HEK293T (cell line): ENCODE measurements around the gene SUGCT.

ENCODE experiments used
- CTCF ChIA-PET: fragments of 350-600 bp; formaldehyde crosslinking; extraction: SDS; loops from one replicate; lab custom pipeline; 2021; ENCODE audit warnings: antibody characterized with exemption, inconsistent platforms; lab: Yijun Ruan, JAX
- POLR2A ChIA-PET: fragments of 350-600 bp; formaldehyde crosslinking; extraction: SDS; loops from one replicate; lab custom pipeline; 2020; ENCODE audit warnings: antibody characterized with exemption, inconsistent platforms; lab: Yijun Ruan, JAX
- DNase-seq: peaks from one replicate; pipeline ENCODE4 v3.0.0; 2012; ENCODE audit warnings: mixed read lengths; ENCODE audit errors: extremely low spot score
- ARNT ChIP-seq: fragments of 450-650 bp; IDR thresholded peaks from 2 replicates; pipeline ENCODE4 v1.6.1; 2017; ENCODE audit warnings: mild to moderate bottlenecking
- BHLHE40 ChIP-seq: fragments of 450-650 bp; IDR thresholded peaks from 2 replicates; pipeline ENCODE4 v1.6.1; 2016; ENCODE audit warnings: mild to moderate bottlenecking, moderate library complexity, borderline replicate concordance
- CTBP1 ChIP-seq: fragments of 450-650 bp; IDR thresholded peaks from 2 replicates; pipeline ENCODE4 v1.6.1; 2016; ENCODE audit warnings: borderline replicate concordance
- ELF4 ChIP-seq: fragments of 450-650 bp; IDR thresholded peaks from 2 replicates; pipeline ENCODE4 v1.6.1; 2017; ENCODE audit warnings: antibody characterized with exemption
- FOXA1 ChIP-seq: fragments of 450-650 bp; IDR thresholded peaks from 2 replicates; pipeline ENCODE4 v1.6.1; 2016; ENCODE audit warnings: mild to moderate bottlenecking
- FOXK2 ChIP-seq: fragments of 450-650 bp; IDR thresholded peaks from 2 replicates; pipeline ENCODE4 v1.6.1; 2016; ENCODE audit warnings: mild to moderate bottlenecking
- FOXM1 ChIP-seq: fragments of 450-650 bp; IDR thresholded peaks from 2 replicates; pipeline ENCODE4 v1.6.1; 2017; ENCODE audit warnings: mild to moderate bottlenecking, borderline replicate concordance
- HDGF ChIP-seq: fragments of 450-650 bp; IDR thresholded peaks from 2 replicates; pipeline ENCODE4 v1.6.1; 2017; ENCODE audit warnings: antibody characterized with exemption, borderline replicate concordance
- L3MBTL2 ChIP-seq: fragments of 450-650 bp; conservative IDR thresholded peaks from 2 replicates; pipeline ENCODE4 v1.6.1; 2016; ENCODE audit warnings: mild to moderate bottlenecking
- LEF1 ChIP-seq: fragments of 450-650 bp; IDR thresholded peaks from 2 replicates; pipeline ENCODE4 v1.6.1; 2017; ENCODE audit warnings: mild to moderate bottlenecking, borderline replicate concordance
- NFRKB ChIP-seq: fragments of 450-650 bp; IDR thresholded peaks from 2 replicates; pipeline ENCODE4 v1.6.1; 2016; ENCODE audit warnings: mild to moderate bottlenecking, moderate library complexity
- SP1 ChIP-seq: fragments of 450-650 bp; IDR thresholded peaks from 2 replicates; pipeline ENCODE4 v1.6.1; 2017
- SUZ12 ChIP-seq: fragments of 450-650 bp; IDR thresholded peaks from 2 replicates; pipeline ENCODE4 v1.6.1; 2016; ENCODE audit warnings: mild to moderate bottlenecking
- TARDBP ChIP-seq: fragments of 450-650 bp; IDR thresholded peaks from 2 replicates; pipeline ENCODE4 v1.6.1; 2016
- ZNF384 ChIP-seq: fragments of 450-650 bp; IDR thresholded peaks from 2 replicates; pipeline ENCODE4 v1.6.1; 2016
- TF ChIP-seq, protein P1 (sequence below): fragments of 450-650 bp; IDR thresholded peaks from 2 replicates; pipeline ENCODE4 v1.6.1; 2016

SUGCT gene

GRCh38 chr7:40571796-40572195 is 437.0 kb downstream of the SUGCT start:
- ChIA-PET POLR2A (no interaction called here), CTCF (no interaction called here)
- no peak for DNase-seq
- TF ChIP-seq ELF4 (no peak), SP1 (no peak), ZNF384 (no peak), FOXM1 (no peak), FOXK2 (no peak), LEF1 (no peak), BHLHE40 (no peak), CTBP1 (no peak), ARNT (no peak), L3MBTL2 (no peak), SUZ12 (no peak), HDGF (no peak), NFRKB (no peak), TARDBP (no peak), FOXA1 (no peak)
- TF ChIP-seq, protein P1, sequence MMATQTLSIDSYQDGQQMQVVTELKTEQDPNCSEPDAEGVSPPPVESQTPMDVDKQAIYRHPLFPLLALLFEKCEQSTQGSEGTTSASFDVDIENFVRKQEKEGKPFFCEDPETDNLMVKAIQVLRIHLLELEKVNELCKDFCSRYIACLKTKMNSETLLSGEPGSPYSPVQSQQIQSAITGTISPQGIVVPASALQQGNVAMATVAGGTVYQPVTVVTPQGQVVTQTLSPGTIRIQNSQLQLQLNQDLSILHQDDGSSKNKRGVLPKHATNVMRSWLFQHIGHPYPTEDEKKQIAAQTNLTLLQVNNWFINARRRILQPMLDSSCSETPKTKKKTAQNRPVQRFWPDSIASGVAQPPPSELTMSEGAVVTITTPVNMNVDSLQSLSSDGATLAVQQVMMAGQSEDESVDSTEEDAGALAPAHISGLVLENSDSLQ: no peak

DNA sequence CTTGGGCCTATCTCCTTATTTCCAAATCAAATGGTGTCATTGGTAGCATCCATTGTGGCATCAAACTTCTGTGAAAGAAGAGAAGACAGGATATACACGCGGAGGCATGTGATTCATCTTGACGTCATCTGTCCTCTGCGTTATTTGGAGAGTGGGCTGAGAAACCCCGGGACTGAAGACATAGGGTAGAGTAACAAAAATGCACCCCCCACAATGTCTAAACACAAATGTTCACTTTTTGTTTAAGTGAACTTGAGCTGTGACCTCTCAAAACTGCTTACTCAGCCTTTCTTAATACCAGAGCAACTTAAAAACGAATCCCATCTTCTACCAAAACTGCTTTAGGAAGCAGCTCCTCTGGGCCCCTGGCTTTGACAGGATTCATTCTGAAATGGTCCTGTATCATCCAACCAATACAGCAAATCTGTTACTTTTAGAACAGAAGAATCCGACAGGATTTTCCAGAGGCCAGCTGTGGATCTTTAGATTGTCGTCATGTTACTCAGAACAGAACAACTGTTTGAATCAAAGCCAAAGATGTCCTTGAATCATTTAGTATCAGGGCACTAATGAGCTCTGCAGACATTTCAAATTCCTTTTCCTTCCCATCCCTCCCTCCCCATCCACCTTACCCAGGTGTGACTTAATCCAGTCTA is 438.1 kb downstream of the SUGCT start:
- POLR2A ChIA-PET: no interaction called here
- DNase-seq: no peak
- CTCF ChIA-PET: no interaction called here
- no peak for TF ChIP-seq FOXA1

GRCh38 chr7:40579401-40579800 is 444.6 kb downstream of the SUGCT start:
- no peak for TF ChIP-seq LEF1
- TF ChIP-seq ELF4: no peak
- no peak for TF ChIP-seq CTBP1
- TF ChIP-seq FOXA1: no peak
- TF ChIP-seq FOXK2: no peak
- TF ChIP-seq SUZ12: no peak
- no peak for TF ChIP-seq NFRKB
- TF ChIP-seq HDGF: no peak
- no peak for TF ChIP-seq ZNF384
- no peak for TF ChIP-seq SP1
- TF ChIP-seq ARNT: no peak
- no peak for TF ChIP-seq L3MBTL2
- TF ChIP-seq FOXM1: no peak
- TF ChIP-seq, protein P1: no peak
- no peak for TF ChIP-seq BHLHE40
- no peak for TF ChIP-seq TARDBP
- ChIA-PET CTCF (no interaction called here), POLR2A (no interaction called here)
- DNase-seq: no peak

DNA sequence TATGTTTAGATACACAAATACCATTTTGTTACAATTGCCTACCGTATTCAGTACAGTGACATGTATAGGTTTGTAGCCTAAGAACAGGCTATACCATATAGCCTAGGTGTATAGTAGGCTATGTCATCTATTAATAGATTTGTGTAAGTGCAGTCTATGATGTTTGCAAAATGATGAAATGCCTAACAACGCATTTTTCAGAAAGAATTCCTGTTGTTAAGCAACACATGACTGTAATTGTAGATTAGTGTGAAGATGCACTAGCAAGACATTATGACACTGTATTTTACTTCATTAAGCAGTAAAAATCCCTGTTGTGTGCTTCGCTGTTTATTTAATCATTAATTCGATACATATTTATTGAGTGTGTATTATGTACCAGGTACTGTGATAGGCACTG is 446.0 kb downstream of the SUGCT start:
- ChIA-PET POLR2A (no interaction called here), CTCF (no interaction called here)

DNA sequence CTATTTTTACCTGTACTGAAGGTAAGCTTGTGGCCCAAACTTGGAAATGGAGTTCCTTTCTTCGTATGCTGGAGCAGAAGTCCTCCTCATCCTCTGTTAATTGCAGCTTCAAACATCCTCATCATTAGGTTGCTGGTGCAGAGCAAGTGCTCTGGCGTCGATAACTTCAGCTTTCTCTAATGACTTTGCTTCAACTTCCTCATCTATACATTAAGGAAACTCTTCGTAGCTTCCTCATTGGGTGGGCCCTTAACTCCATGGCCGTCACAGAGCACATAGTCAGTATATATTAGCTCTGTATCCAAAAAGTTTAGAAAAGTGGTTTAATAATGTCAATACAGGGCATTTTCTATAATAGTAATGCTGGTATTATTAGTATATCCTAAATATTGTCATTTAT is 447.7 kb downstream of the SUGCT start:
- TF ChIP-seq SP1 (no peak), HDGF (no peak), BHLHE40 (no peak), SUZ12 (no peak), ELF4 (no peak), L3MBTL2 (no peak), ARNT (no peak), FOXM1 (no peak), ZNF384 (no peak), CTBP1 (no peak), FOXK2 (no peak), NFRKB (no peak)
- TF ChIP-seq, protein P1: no peak
- ChIA-PET CTCF (interaction anchor here (0.7 kb wide), 1 partner anchor 23 kb away, joined by 4 read pairs; no protein-coding TSS in a partner anchor), POLR2A (no interaction called here)
- DNase-seq: no peak

More for the DNA sequence above, 446.0 kb downstream of the SUGCT start:
- no peak for DNase-seq
- TF ChIP-seq BHLHE40: no peak
- no peak for TF ChIP-seq SUZ12
- TF ChIP-seq SP1: no peak
- no peak for TF ChIP-seq FOXA1
- TF ChIP-seq ARNT: no peak
- no peak for TF ChIP-seq CTBP1
- TF ChIP-seq FOXK2: no peak
- TF ChIP-seq FOXM1: no peak
- no peak for TF ChIP-seq NFRKB
- TF ChIP-seq, protein P1: no peak
- TF ChIP-seq ELF4: no peak
- no peak for TF ChIP-seq LEF1
- TF ChIP-seq L3MBTL2: no peak
- no peak for TF ChIP-seq ZNF384
- no peak for TF ChIP-seq TARDBP
- no peak for TF ChIP-seq HDGF
